Immature natural killer cell (primary cell): Measurements from ENCODE around the gene NTRK3. TPM values are rescaled to one million over a fixed set of nuclear protein-coding genes. Genes with fewer than 3 reads are reported as not detected.

Source experiments
- DNase-seq, 3 donors: peaks; one replicate each; pipeline ENCODE4 v3.0.0; 2022; ENCODE audit warnings: mixed read lengths in 1 of 3
- H3K27ac Mint-ChIP-seq, 6 donors: one replicate each; pipeline ENCODE4 v1.8.0; 2020; ENCODE audit warnings: mixed read lengths in 6 of 6, mild to moderate bottlenecking in 5 of 6, inconsistent platforms in 4 of 6, moderate library complexity in 3 of 6
- H3K27me3 Mint-ChIP-seq, 3 donors: one replicate each; pipeline ENCODE4 v1.8.0; 2020 to 2021; ENCODE audit warnings: low read depth in 3 of 3, mild to moderate bottlenecking in 3 of 3, mixed read lengths in 3 of 3, moderate library complexity in 3 of 3, inconsistent platforms in 1 of 3
- H3K36me3 Mint-ChIP-seq, 3 donors: one replicate each; pipeline ENCODE4 v1.8.0; 2020; ENCODE audit warnings: mixed read lengths in 3 of 3, inconsistent platforms in 2 of 3, mild to moderate bottlenecking in 2 of 3
- H3K4me1 Mint-ChIP-seq, 2 donors: one replicate each; pipeline ENCODE4 v1.8.0; 2020; ENCODE audit warnings: inconsistent platforms in 2 of 2, mild to moderate bottlenecking in 2 of 2, mixed read lengths in 2 of 2, moderate library complexity in 1 of 2
- H3K4me3 Mint-ChIP-seq, 5 donors: one replicate each; pipeline ENCODE4 v1.8.0; 2020; ENCODE audit warnings: mild to moderate bottlenecking in 5 of 5, mixed read lengths in 5 of 5, inconsistent platforms in 3 of 5, moderate library complexity in 3 of 5
- H3K9me3 Mint-ChIP-seq, 6 donors: one replicate each; pipeline ENCODE4 v1.8.0; 2020; ENCODE audit warnings: mild to moderate bottlenecking in 6 of 6, mixed read lengths in 6 of 6, inconsistent platforms in 4 of 6, moderate library complexity in 3 of 6
- polyA plus RNA-seq, 3 donors: library from polyadenylated mRNA; unstranded; fragments of 300-500 nt; fragmentation: Illumina TruSeq; gene quantifications; one replicate each; pipeline ENCODE4 v1.2.3, GENCODE V29; 2021

Gene NTRK3
- polyA plus RNA-seq, 3 donors from 2014 or later = not detected

DNA sequence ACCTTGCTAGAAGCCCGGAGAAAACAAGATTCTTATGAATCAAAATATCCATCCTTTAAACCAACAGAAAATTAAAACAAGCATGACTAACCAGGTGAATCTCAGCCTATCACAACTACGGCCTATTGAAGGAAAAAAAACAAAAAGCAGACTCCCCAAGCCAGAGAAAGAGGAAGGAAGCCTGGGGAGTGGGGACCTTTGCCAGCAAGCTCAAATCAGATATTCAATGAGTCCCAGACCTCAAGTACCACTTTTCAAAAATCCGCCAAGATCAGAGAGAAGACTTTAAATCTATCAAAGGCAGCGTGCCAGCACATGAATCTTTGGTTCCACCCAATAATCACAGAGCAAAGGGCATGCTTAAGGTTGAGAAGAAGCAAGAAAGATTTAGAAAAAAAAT, 253.8 kb downstream of the NTRK3 start:
- H3K9me3 Mint-ChIP-seq = peaks cover 0 to 6% (median 0%) of the 10 kb centered on the region in 6 donors
- H3K36me3 Mint-ChIP-seq = no peaks in the 10 kb centered on the region
- no peaks in the 10 kb centered on the region for H3K4me1 Mint-ChIP-seq
- H3K27me3 Mint-ChIP-seq = peaks cover 0 to 5% (median 2%) of the 10 kb centered on the region in 3 donors
- no peak overlapping the region for H3K27ac Mint-ChIP-seq
- H3K4me3 Mint-ChIP-seq = no peak overlapping the region
- DNase-seq = no peak

DNA sequence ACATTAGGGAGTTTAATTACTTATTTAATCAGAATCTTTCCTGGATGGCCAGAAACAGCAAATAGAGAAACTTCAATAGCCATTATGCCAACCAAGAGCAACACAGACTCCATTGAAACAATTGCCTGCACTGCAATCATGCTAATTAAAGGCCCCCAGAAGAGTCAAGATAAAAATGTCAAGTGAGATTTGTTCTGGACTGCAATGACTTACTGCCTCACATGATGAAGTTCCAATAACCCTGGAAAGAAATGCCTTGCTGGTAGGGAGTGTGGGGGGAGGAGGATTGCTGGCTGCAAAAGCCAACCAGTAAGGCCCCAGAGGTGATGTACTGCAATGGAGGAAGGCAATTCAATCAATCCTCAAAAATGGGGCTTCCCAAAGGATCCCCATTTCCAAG, 257.9 kb downstream of the NTRK3 start:
- Mint-ChIP-seq H3K36me3 (no peaks in the 10 kb centered on the region), H3K27ac (no peak overlapping the region), H3K27me3 (peaks cover 0 to 2% (median 1%) of the 10 kb centered on the region in 3 donors), H3K9me3 (peaks cover 0 to 6% (median 0%) of the 10 kb centered on the region in 6 donors), H3K4me3 (no peak overlapping the region), H3K4me1 (no peaks in the 10 kb centered on the region)
- DNase-seq = no peak

DNA sequence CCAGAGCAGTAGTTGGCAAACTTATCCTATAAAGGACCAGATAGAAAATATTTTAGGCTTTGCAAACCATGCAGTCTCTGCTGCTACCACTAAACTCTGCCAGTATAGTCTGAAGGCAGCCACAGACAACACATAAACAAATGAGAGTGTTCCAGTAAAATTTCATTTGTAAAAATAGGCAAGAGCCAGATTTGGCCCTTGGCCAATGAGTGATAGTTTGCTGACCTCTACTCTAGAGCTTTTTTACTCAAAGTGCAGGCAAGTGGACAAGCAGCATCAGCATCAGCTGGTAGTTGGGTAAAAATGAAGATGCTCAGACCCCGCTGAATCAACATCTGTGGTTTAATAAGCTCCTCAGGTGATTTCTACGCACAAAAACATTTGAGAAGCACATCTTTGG, 269.8 kb downstream of the NTRK3 start:
- no peak for DNase-seq
- H3K27me3 Mint-ChIP-seq = peaks cover 0 to 3% (median 0%) of the 10 kb centered on the region in 3 donors
- H3K27ac Mint-ChIP-seq = no peak overlapping the region
- H3K9me3 Mint-ChIP-seq = no peaks in the 10 kb centered on the region
- H3K4me1 Mint-ChIP-seq = no peaks in the 10 kb centered on the region
- H3K4me3 Mint-ChIP-seq = no peak overlapping the region
- H3K36me3 Mint-ChIP-seq = no peaks in the 10 kb centered on the region

DNA sequence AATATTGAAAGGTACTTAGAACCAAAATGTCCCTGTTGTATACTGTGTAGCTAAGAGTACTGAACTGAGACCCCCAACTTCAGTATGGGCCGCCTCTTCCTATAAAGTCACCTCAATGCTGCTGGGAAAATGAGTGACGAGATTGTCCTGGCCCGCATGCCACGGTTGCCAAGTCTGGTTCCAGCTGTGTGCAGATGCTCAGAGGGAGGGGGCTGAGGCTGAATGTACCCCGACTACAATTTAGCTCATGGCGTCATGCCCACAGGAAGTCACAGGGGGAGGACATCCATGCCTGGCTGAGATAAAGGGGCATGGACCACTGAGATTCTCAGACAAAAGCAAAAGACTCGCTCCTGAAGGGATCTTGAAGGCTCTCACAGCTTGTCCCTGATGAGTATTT, 271.1 kb downstream of the NTRK3 start:
- H3K4me1 Mint-ChIP-seq = no peaks in the 10 kb centered on the region
- H3K4me3 Mint-ChIP-seq = no peak overlapping the region
- no peaks in the 10 kb centered on the region for H3K9me3 Mint-ChIP-seq
- no peak for DNase-seq
- no peak overlapping the region for H3K27ac Mint-ChIP-seq
- H3K27me3 Mint-ChIP-seq = peaks cover 0 to 3% (median 0%) of the 10 kb centered on the region in 3 donors
- no peaks in the 10 kb centered on the region for H3K36me3 Mint-ChIP-seq

DNA sequence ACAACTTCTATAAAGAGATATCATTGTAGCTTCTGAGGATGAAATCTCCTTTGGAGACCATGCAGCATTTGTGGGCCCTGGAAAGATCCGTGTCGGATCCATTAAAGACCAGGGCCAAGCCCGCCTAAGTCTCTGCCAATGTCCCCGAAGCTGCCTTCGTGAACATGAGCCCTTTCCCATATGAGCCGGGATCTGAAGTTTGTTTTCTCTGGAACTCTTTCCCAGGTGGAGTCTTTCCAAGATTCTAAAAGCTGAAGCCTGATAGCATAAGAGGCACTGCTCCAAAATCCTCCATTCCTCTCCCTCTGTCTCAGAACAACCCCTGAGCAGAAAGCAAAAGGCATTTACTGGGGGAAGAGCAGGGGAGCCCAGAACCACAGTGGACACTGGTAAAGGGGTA, 274.6 kb downstream of the NTRK3 start:
- Mint-ChIP-seq H3K4me3 (no peak overlapping the region), H3K36me3 (no peaks in the 10 kb centered on the region), H3K4me1 (no peaks in the 10 kb centered on the region), H3K9me3 (peaks cover 0 to 6% (median 2%) of the 10 kb centered on the region in 6 donors), H3K27me3 (peaks cover 0 to 5% (median 0%) of the 10 kb centered on the region in 3 donors), H3K27ac (no peak overlapping the region)
- no peak for DNase-seq

DNA sequence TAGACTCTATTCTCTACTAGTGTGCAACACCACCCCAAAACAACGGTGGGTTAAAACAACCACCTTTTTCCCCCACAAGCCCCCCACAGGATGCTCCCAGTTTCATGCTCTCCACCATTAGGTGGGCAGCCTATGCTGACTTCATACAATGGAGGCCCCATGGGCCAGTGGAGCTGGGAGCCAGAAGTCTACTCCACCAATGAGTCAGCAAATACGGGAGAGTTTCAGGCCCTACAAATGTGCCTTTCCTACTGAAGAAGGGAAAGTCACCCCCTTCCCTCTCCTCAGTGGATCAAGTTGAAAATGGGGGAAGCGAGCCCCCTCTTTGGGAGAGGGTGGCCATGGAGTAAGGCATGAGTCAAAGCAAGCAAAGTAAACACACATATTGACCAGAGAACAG, 278.6 kb downstream of the NTRK3 start:
- Mint-ChIP-seq H3K27ac (no peak overlapping the region), H3K9me3 (peaks cover 0 to 14% (median 2%) of the 10 kb centered on the region in 6 donors), H3K4me1 (no peaks in the 10 kb centered on the region), H3K36me3 (no peaks in the 10 kb centered on the region), H3K27me3 (peaks cover 0 to 3% (median 0%) of the 10 kb centered on the region in 3 donors), H3K4me3 (no peak overlapping the region)
- DNase-seq = no peak

DNA sequence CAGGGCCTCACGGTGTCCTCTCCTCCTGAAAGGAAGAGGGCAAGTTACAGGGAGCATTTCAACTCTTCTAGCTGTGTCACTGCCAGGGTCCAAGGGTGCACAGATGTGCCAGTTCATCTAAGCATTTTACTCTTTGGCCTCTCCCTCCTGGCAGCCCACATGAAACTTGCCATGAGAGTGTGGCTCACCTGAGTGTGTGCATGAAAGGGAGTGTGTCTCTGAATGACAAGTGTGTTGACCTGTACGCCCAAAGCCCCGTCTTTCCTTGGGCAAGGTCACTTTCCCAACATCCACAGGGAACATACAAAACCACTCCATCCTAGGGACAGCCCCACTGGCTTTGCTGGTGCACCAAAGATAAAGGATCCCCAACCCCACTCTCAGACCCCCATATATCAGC, 280.0 kb downstream of the NTRK3 start:
- Mint-ChIP-seq H3K27ac (no peak overlapping the region), H3K27me3 (peaks cover 0 to 3% (median 0%) of the 10 kb centered on the region in 3 donors), H3K4me1 (no peaks in the 10 kb centered on the region), H3K36me3 (no peaks in the 10 kb centered on the region), H3K4me3 (no peak overlapping the region), H3K9me3 (peaks cover 0 to 14% (median 2%) of the 10 kb centered on the region in 6 donors)
- DNase-seq = no peak

DNA sequence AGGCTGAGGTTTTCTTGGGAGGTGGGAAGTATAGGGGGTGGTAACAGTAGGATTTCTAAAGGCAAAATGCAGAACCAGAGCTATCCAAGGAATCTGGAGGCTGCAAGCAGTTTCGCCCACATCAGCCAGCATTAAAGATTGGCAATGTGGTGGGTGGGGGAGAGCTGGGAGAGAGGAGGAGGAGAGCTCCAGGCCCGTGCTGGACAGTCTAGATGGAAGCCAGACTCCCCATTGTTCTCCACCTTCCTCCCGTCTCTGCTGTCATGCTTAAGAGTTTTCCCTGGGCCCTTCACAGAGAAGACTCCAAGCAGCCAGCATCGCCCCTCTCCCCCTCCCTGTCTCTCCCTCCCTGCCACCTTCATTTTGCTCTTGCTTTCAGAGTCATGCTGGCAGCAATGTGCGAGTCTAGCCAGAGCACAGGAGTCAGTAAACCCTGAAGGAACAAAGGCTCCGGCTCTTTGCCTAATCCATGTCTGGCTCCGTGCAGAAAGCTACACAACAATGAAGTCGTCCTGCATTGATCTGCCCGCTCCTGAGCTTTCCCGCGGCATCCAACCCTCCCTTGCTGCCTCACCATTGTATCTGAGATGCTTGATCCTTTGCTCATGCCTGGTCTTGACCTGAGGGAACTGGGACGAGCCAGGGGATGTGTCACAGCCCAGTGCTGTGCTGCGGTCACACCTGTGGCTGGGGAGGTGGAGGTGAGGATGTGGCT, 282.9 kb downstream of the NTRK3 start:
- H3K4me3 Mint-ChIP-seq = no peak overlapping the region
- no peak overlapping the region for H3K27ac Mint-ChIP-seq
- no peak for DNase-seq
- H3K27me3 Mint-ChIP-seq = peaks cover 0 to 3% (median 0%) of the 10 kb centered on the region in 3 donors
- H3K9me3 Mint-ChIP-seq = peaks cover 0 to 14% (median 2%) of the 10 kb centered on the region in 6 donors
- H3K36me3 Mint-ChIP-seq = no peaks in the 10 kb centered on the region
- H3K4me1 Mint-ChIP-seq = no peaks in the 10 kb centered on the region

DNA sequence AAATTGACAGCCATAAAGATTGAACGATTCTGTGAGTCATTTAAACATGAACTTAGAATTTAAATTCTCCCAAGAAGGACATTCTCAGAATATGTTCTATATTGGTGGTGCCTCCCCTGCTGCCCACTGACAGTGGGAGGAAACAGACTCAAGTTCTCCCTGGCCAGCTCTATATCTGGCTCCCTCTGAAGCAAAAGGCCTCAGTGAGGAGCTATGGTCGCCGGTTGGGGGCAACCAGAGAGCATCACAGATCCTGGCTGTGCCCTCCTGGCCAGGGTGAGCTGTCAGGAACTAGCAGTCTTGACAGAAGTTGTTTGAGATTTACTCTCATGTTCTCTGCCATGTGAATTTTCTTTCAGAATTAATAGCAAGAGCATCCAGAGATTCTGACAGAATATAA, 285.5 kb downstream of the NTRK3 start:
- Mint-ChIP-seq H3K4me1 (no peaks in the 10 kb centered on the region), H3K9me3 (peaks cover 0 to 5% (median under 1%) of the 10 kb centered on the region in 6 donors), H3K27me3 (no peaks in the 10 kb centered on the region), H3K36me3 (no peaks in the 10 kb centered on the region), H3K27ac (no peak overlapping the region), H3K4me3 (no peak overlapping the region)
- DNase-seq = no peak

DNA sequence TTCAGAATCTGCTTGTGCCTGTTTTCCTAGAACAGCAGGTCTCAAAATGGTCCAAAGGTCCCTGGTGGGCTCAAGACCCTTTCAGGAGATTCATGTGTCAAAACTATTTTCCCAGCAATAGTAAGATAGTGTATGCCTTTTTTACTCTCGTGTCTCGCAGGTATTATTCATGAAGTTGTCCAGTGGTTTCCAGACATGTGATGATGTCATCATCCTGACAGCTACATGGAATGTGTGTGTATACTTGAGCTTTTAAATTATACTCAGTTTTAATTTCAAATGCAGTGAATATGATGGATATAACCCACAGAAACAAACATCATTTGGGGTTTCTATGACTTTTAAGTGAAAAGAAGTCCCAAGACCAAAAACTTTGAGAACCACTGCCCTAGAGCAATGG, 288.6 kb downstream of the NTRK3 start:
- no peak overlapping the region for H3K4me3 Mint-ChIP-seq
- no peaks in the 10 kb centered on the region for H3K4me1 Mint-ChIP-seq
- peaks cover 0 to 5% (median 0%) of the 10 kb centered on the region in 6 donors for H3K9me3 Mint-ChIP-seq
- DNase-seq = no peak
- no peaks in the 10 kb centered on the region for H3K36me3 Mint-ChIP-seq
- H3K27me3 Mint-ChIP-seq = peaks cover 0 to 2% (median 0%) of the 10 kb centered on the region in 3 donors
- no peak overlapping the region for H3K27ac Mint-ChIP-seq

DNA sequence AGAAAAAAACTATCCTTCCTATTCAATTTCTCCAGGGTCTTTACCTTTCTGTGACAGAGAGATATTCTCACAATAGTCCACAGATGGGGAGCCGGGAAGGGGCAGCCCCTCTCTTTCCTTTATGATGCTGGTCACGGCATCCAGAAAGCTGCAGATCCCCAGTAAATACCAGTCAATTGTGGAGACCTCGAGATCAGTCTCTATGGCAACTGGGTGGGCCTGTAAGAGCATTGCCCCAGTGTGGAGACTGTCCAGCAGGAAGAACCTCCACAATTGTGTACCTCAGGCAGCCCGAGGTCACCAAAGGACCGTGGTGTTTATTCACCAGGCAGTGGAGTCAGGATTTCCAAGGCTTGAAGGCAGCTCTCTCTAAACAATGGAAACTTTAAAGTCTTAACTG, 291.2 kb downstream of the NTRK3 start:
- Mint-ChIP-seq H3K9me3 (peaks cover 0 to 2% (median 0%) of the 10 kb centered on the region in 6 donors), H3K4me1 (no peaks in the 10 kb centered on the region), H3K36me3 (no peaks in the 10 kb centered on the region), H3K27ac (no peak overlapping the region), H3K27me3 (peaks cover 0 to 3% (median 2%) of the 10 kb centered on the region in 3 donors), H3K4me3 (no peak overlapping the region)
- DNase-seq = no peak

DNA sequence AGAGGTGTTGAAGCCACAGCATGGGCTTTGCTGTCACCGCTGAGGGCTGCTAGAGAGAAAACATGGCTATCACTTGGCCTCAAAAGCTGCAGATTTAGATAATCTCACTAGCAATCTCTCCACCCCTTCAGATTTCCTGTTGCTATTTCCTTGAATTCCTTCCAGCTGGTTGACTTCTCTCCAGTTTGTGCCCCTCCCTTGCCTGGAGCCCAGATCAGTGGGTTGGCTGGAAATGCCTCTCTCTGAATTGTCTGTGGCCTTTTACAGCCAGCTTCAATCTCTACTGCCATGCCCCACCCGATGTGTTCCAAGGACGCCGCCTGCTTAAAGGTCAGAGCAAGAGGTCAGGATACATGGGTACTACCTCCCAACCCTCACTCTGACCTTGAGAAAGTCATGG, 294.1 kb downstream of the NTRK3 start:
- Mint-ChIP-seq H3K4me3 (no peak overlapping the region), H3K27ac (no peak overlapping the region), H3K4me1 (no peaks in the 10 kb centered on the region), H3K27me3 (peaks cover 0 to 3% (median 2%) of the 10 kb centered on the region in 3 donors), H3K36me3 (no peaks in the 10 kb centered on the region), H3K9me3 (peaks cover 0 to 2% (median 0%) of the 10 kb centered on the region in 6 donors)
- no peak for DNase-seq

DNA sequence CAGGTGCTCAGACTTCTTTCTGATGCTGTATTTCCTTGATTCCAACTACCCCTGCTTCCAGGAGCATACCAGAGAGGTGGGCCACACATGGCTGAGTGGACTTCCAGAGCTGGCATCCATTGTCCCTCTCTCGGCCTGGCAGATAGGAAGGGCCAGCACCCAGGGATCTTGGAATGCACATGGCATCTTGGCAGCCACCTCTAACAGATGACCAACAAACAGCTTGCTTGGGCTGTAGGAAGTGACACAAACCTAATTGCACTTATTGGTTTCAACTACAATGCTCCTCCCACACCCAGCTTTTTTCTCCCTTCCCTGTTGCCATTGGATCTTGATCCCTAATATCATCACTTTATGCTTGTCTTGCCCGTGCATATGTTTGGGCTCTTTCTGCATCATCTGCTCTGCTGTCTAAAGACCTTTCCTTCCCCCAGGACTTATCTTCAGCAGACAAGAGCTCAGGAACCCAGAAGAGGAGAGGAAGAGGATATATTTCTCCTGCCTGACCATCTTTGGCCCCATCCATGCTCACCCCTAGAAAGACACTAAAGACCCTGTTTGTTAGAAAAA, 294.6 kb downstream of the NTRK3 start:
- H3K4me1 Mint-ChIP-seq = no peaks in the 10 kb centered on the region
- no peak overlapping the region for H3K4me3 Mint-ChIP-seq
- no peak for DNase-seq
- no peaks in the 10 kb centered on the region for H3K36me3 Mint-ChIP-seq
- no peak overlapping the region for H3K27ac Mint-ChIP-seq
- H3K9me3 Mint-ChIP-seq = peaks cover 0 to 2% (median 0%) of the 10 kb centered on the region in 6 donors
- peaks cover 0 to 3% (median 2%) of the 10 kb centered on the region in 3 donors for H3K27me3 Mint-ChIP-seq

DNA sequence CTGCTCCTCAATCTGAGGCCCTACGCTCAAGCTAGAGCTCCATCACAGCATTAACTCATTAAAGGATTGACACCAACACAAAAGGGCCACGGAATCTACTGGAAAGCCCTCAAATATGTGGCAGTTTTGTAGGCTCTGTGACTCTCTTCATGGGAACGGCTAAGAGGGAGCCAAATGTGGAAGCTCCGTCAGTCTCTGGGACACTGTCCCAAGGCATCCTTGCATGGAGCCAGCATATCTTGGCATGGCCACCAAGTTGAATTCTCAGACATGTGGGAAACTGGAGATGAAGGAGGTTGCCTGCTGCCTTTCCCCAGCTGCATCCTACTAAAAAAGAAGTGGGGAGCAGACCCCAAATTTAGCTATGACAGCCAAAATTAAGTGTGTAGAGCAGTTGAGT, 296.9 kb downstream of the NTRK3 start:
- Mint-ChIP-seq H3K27me3 (peaks cover 0 to 3% (median 2%) of the 10 kb centered on the region in 3 donors), H3K27ac (no peak overlapping the region), H3K4me1 (no peaks in the 10 kb centered on the region), H3K4me3 (no peak overlapping the region), H3K9me3 (peaks cover 0 to 2% (median 0%) of the 10 kb centered on the region in 6 donors), H3K36me3 (no peaks in the 10 kb centered on the region)
- no peak for DNase-seq
